ENCODE data around the gene ZNF423. TPM values are rescaled to one million over a fixed set of nuclear protein-coding genes. Genes with fewer than 3 reads are reported as not detected.

Gene ZNF423
- total and polyA plus RNA-seq, 2 experiments from 2014 or later, result 14.9 to 41.8 TPM

DNA sequence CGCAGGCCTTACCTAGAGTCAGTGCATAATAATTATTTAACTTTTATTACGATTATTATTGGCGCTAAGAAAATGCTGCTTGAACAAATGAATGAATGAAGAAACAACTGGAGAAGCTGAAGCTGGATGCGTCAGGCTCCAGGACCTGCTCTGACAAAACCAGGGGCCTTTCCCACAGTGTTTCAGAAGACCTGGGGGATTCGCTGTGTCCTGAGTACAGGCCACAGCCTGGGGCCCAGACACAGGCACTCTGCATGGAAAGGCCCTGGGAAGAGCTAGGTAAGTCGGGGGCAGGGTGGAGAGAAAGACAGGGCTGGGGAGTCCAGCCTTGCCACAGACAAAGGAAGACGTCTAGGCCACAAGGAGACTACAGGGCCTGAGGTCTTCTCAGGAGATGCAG, 226.1 kb downstream of the ZNF423 start (continued):
- TF ChIP-seq, protein P1, sequence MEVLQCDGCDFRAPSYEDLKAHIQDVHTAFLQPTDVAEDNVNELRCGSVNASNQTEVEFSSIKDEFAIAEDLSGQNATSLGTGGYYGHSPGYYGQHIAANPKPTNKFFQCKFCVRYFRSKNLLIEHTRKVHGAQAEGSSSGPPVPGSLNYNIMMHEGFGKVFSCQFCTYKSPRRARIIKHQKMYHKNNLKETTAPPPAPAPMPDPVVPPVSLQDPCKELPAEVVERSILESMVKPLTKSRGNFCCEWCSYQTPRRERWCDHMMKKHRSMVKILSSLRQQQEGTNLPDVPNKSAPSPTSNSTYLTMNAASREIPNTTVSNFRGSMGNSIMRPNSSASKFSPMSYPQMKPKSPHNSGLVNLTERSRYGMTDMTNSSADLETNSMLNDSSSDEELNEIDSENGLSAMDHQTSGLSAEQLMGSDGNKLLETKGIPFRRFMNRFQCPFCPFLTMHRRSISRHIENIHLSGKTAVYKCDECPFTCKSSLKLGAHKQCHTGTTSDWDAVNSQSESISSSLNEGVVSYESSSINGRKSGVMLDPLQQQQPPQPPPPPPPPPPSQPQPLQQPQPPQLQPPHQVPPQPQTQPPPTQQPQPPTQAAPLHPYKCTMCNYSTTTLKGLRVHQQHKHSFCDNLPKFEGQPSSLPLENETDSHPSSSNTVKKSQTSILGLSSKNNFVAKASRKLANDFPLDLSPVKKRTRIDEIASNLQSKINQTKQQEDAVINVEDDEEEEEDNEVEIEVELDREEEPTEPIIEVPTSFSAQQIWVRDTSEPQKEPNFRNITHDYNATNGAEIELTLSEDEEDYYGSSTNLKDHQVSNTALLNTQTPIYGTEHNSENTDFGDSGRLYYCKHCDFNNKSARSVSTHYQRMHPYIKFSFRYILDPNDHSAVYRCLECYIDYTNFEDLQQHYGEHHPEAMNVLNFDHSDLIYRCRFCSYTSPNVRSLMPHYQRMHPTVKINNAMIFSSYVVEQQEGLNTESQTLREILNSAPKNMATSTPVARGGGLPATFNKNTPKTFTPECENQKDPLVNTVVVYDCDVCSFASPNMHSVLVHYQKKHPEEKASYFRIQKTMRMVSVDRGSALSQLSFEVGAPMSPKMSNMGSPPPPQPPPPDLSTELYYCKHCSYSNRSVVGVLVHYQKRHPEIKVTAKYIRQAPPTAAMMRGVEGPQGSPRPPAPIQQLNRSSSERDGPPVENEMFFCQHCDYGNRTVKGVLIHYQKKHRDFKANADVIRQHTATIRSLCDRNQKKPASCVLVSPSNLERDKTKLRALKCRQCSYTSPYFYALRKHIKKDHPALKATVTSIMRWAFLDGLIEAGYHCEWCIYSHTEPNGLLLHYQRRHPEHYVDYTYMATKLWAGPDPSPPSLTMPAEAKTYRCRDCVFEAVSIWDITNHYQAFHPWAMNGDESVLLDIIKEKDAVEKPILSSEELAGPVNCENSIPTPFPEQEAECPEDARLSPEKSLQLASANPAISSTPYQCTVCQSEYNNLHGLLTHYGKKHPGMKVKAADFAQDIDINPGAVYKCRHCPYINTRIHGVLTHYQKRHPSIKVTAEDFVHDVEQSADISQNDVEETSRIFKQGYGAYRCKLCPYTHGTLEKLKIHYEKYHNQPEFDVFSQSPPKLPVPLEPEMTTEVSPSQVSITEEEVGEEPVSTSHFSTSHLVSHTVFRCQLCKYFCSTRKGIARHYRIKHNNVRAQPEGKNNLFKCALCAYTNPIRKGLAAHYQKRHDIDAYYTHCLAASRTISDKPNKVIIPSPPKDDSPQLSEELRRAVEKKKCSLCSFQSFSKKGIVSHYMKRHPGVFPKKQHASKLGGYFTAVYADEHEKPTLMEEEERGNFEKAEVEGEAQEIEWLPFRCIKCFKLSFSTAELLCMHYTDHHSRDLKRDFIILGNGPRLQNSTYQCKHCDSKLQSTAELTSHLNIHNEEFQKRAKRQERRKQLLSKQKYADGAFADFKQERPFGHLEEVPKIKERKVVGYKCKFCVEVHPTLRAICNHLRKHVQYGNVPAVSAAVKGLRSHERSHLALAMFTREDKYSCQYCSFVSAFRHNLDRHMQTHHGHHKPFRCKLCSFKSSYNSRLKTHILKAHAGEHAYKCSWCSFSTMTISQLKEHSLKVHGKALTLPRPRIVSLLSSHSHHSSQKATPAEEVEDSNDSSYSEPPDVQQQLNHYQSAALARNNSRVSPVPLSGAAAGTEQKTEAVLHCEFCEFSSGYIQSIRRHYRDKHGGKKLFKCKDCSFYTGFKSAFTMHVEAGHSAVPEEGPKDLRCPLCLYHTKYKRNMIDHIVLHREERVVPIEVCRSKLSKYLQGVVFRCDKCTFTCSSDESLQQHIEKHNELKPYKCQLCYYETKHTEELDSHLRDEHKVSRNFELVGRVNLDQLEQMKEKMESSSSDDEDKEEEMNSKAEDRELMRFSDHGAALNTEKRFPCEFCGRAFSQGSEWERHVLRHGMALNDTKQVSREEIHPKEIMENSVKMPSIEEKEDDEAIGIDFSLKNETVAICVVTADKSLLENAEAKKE (CRISPR knock-in tag; IDR thresholded peaks at IDR 0.05), result no peak
- no peak for TF ChIP-seq EZH2phosphoT487 (IDR thresholded peaks at IDR 0.05; ENCODE audit: unreplicated experiment)
- TF ChIP-seq EZH2 (IDR thresholded peaks at IDR 0.05; ENCODE audit: low read depth, unreplicated experiment), result no peak
- TF ChIP-seq JUNB (IDR thresholded peaks at IDR 0.05; ENCODE audit: unreplicated experiment), result no peak
- no peak for TF ChIP-seq ZNF114 (CRISPR knock-in tag; IDR thresholded peaks at IDR 0.05)

- Mint-ChIP-seq H3K27ac (no peak overlapping the region), H3K4me3 (no peak overlapping the region), H3K27me3 (ENCODE audit: insufficient read depth, low read depth, poor library complexity) (no peaks in the 10 kb centered on the region), H3K4me1 (peaks cover 5% of the 10 kb centered on the region; the same call in 2 of the 3 replicates), H3K9me3 (no peaks in the 10 kb centered on the region), H3K36me3 (ENCODE audit: low read depth) (peaks cover 7% of the 10 kb centered on the region)
- DNase-seq (ENCODE audit: low spot score) (no peak), ATAC-seq (no peak)
- H3K79me2 ChIP-seq (replicated peaks; ENCODE audit: insufficient read depth), result no peaks in the 10 kb centered on the region
- H3K4me3 ChIP-seq, result no peak overlapping the region
- H3K27me3 ChIP-seq (ENCODE audit: insufficient read depth), result no peaks in the 10 kb centered on the region
- H3K9me2 ChIP-seq (ENCODE audit: insufficient read depth), result 0 out of 2 replicates have a peak, but pooled peaks cover 8% of the 10 kb centered on the region
- no peaks in the 10 kb centered on the region for H3F3A ChIP-seq (replicated peaks; ENCODE audit: low read depth)
- no peaks in the 10 kb centered on the region for H4K20me1 ChIP-seq (replicated peaks; ENCODE audit: insufficient read depth)
- H3K4me1 ChIP-seq (ENCODE audit: insufficient read depth), result no peaks in the 10 kb centered on the region
- no peak overlapping the region for H3K27ac ChIP-seq (ENCODE audit: low read depth)
- no peaks in the 10 kb centered on the region for H3K36me3 ChIP-seq (ENCODE audit: insufficient read depth)
- H2AFZ ChIP-seq, result no peak overlapping the region
- TF ChIP-seq ZNF331 (CRISPR knock-in tag; IDR thresholded peaks at IDR 0.05; ENCODE audit: low read depth), result no peak
- H3K4me2 ChIP-seq, result no peak overlapping the region
Measured at GRCh38 chr16:49628148-49628547, 227.8 kb downstream of the ZNF423 start.
